Mucosa of descending colon (tissue), 3 donors: ENCODE measurements around the gene LPXN. TPM values are rescaled to one million over a fixed set of nuclear protein-coding genes. Genes with fewer than 3 reads are reported as not detected.

Source experiments
- ATAC-seq: fragments of 200-7000 bp; cut with Tn5 transposase; one replicate; pipeline ENCODE4 v1.9.1; 2020; ENCODE audit warnings: mild to moderate bottlenecking, moderate library complexity
- DNase-seq, 3 donors: peaks; one replicate each; pipeline ENCODE4 v3.0.0-alpha.2; 2020
- H3K36me3 ChIP-seq: fragments of 200-600 bp; one replicate; pipeline ENCODE4 v1.8.0; 2021; ENCODE audit warnings: low read depth, mild to moderate bottlenecking
- H3K4me1 ChIP-seq: fragments of 200-600 bp; one replicate; pipeline ENCODE4 v1.8.0; 2021; ENCODE audit warnings: low read depth, mild to moderate bottlenecking
- H3K4me3 ChIP-seq: fragments of 200-600 bp; one replicate; pipeline ENCODE4 v1.8.0; 2021; ENCODE audit warnings: mild to moderate bottlenecking
- H3K9me3 ChIP-seq: fragments of 200-600 bp; one replicate; pipeline ENCODE4 v1.8.0; 2021; ENCODE audit warnings: mild to moderate bottlenecking
- CTCF ChIP-seq: fragments of 200-600 bp; IDR thresholded peaks from one replicate; pipeline ENCODE4 v1.8.0; 2022; ENCODE audit warnings: antibody characterized with exemption, mild to moderate bottlenecking
- intact Hi-C, 2 donors: fragments of 100-400 bp; cut with DNase I in 1 of 2; cut with micrococcal nuclease in 1 of 2; formaldehyde crosslinking; loops; one replicate each; pipeline versions ENCODE4 v1.11.0 to v1.11.1; 2022; cut with DNase I, micrococcal nuclease
- total RNA-seq, 3 donors: library from RNA; stranded (reverse); fragmentation: NEBNext Ultra II Directional in 2 of 3; extraction: Animal tissue kit (Norgen Biotek cat#: 25700) in 2 of 3; gene quantifications; one replicate each; pipeline versions ENCODE4 v1.2.1 to v1.2.4, GENCODE V29; 2021 to 2023
- donor health status: DM: no; HTN: no; CAD: no; lungs with moderate emphysema.
- donor health status: DM: no; HTN: no; CAD: no.
- donor health status: DM: no; HTN: yes; CAD: no.

LPXN gene
- total RNA-seq, 3 donors from 2014 or later: 10.7 to 20.1 (median 12.7) TPM

- H3K4me3 ChIP-seq: no peak overlapping the region
- ATAC-seq (peak; percentile 37), DNase-seq (no peak)
- no peaks in the 10 kb centered on the region for H3K4me1 ChIP-seq
- intact Hi-C loops: loop anchor here in 1 of 2 donors (10.0 kb wide), 1 partner anchor 52 kb away; no protein-coding TSS in a partner anchor
- no peaks in the 10 kb centered on the region for H3K9me3 ChIP-seq
- TF ChIP-seq CTCF: no peak
- no peaks in the 10 kb centered on the region for H3K36me3 ChIP-seq
Measured at GRCh38 chr11:58616594-58616993, 40.9 kb upstream of the LPXN start.

- intact Hi-C loops: loop anchor here in 1 of 2 donors (10.0 kb wide), 1 partner anchor 51 kb away; no protein-coding TSS in a partner anchor
- H3K36me3 ChIP-seq: no peaks in the 10 kb centered on the region
- no peaks in the 10 kb centered on the region for H3K4me1 ChIP-seq
- DNase-seq (no peak), ATAC-seq (no peak)
- no peak for TF ChIP-seq CTCF
- H3K9me3 ChIP-seq: no peaks in the 10 kb centered on the region
- no peak overlapping the region for H3K4me3 ChIP-seq
Measured at GRCh38 chr11:58615559-58615958, 39.9 kb upstream of the LPXN start.

- Histone ChIP-seq H3K4me3 (no peak overlapping the region), H3K36me3 (no peaks in the 10 kb centered on the region), H3K9me3 (no peaks in the 10 kb centered on the region), H3K4me1 (no peaks in the 10 kb centered on the region)
- intact Hi-C loops: loop anchor here in 1 of 2 donors (10.0 kb wide), 1 partner anchor 48 kb away; no protein-coding TSS in a partner anchor
- ATAC-seq (no peak), DNase-seq (no peak)
- no peak for TF ChIP-seq CTCF
Measured at GRCh38 chr11:58613228-58613627, 37.6 kb upstream of the LPXN start.

GRCh38 chr11:58609723-58610122 is 34.1 kb upstream of the LPXN start:
- Histone ChIP-seq H3K4me1 (peaks cover 10% of the 10 kb centered on the region), H3K36me3 (no peaks in the 10 kb centered on the region), H3K4me3 (no peak overlapping the region), H3K9me3 (no peaks in the 10 kb centered on the region)
- ATAC-seq (no peak), DNase-seq (no peak)
- TF ChIP-seq CTCF: no peak
- intact Hi-C loops: loop anchor here in 1 of 2 donors (10.0 kb wide), 1 partner anchor 45 kb away; no protein-coding TSS in a partner anchor

- no peak for ATAC-seq
- Histone ChIP-seq H3K36me3 (no peaks in the 10 kb centered on the region), H3K4me3 (no peak overlapping the region), H3K4me1 (peaks cover 14% of the 10 kb centered on the region), H3K9me3 (no peaks in the 10 kb centered on the region)
- no peak for TF ChIP-seq CTCF
- DNase-seq: no peak
- intact Hi-C loops: no loop called here
Measured at GRCh38 chr11:58608331-58608730, 32.7 kb upstream of the LPXN start.
